Activated effector memory CD4-positive, alpha-beta T cell treated with anti-CD3 and anti-CD28 coated beads, Interleukin-2, amount 50 U/mL, for 16 hours (primary cell): Measurements from ENCODE around the gene MCRIP2.
"Not testable (repeated sequence)": the region's sequence is repeated elsewhere in the genome, so short reads cannot be mapped to it uniquely, and the experiment has no call there.

Source experiments
- DNase-seq: peaks from one replicate; pipeline ENCODE4 v3.0.0-alpha.2; 2020

The MCRIP2 gene, protein sequence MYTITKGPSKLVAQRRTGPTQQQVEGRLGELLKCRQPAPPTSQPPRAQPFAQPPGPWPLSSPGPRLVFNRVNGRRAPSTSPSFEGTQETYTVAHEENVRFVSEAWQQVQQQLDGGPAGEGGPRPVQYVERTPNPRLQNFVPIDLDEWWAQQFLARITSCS

GRCh38 chr16:641326-642188 is at the start of gene MCRIP2:
Gene MCRIP2, plus strand, starts transcription at chr16:641828. Its CDS starts 164 bp downstream, at chr16:641992.
- peak; percentile 88 for DNase-seq

GRCh38 chr16:591892-592517 is 49.6 kb upstream of the MCRIP2 start:
- DNase-seq, result no peak

GRCh38 chr16:592518-593306 is 48.9 kb upstream of the MCRIP2 start:
- DNase-seq, result no peak

- no peak for DNase-seq
Measured at GRCh38 chr16:593406-593805, 48.2 kb upstream of the MCRIP2 start.

DNA sequence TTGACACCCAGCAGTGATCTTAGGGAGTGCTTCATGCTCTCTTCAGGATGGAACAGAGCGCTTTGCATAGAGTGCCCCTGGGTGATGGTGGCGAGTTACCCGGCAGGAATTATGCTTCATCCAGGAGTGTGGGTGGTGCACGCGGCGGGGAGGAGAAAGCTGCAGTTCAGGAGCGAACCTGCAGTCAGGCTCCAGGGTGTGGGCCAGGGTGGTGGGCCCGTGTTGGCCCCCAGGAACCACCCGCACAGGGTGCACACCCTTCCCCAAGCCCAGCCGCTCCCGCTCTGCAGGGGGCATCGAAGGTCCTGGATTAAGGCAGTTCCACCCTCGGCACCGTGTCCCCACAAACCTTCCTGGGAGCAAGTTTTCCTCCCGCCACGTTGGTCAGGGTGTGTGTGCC is 47.8 kb upstream of the MCRIP2 start:
- no peak for DNase-seq

- DNase-seq, result no peak
Measured at GRCh38 chr16:595094-595528, 46.5 kb upstream of the MCRIP2 start.

DNA sequence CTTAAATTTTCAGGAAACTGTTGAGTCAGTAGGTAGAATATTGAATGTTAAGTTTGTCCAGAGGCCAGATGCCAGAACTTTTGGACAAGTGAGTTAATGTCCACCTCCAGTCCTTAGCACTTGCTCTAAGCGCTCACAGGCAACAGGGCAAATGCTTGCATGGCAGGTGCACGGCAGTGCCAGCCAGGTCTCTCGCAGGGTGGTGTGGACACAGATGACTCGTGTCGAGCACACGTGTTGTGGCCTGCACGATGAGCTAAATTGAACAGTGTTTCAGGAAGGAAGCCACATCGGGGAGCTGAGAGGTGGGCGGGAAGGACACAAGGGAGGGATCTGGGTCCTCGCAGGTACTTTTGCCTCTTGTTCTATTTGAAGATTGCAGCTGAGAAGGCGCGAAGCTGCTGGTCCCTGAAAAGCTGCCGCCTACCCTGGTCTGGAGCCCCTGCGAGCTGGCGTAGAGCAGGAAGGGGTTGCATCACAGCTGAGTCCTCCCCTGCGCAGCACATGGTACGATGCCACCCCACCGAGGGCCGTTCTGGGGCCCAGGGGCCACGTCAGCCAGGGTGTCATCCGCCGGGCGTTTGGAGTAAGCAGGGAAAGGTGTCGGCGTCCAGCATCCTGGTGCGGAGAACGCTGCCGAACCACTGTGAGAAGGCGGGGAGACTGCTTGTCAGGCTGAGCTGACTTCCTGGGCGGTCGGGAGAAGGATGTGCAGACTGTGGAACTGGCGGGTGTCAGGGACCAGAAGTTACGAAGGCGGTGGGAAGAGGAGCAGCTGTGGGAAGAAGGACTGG is 45.5 kb upstream of the MCRIP2 start:
- DNase-seq, result no peak

- DNase-seq, result no peak
Measured at GRCh38 chr16:596736-597060, 44.9 kb upstream of the MCRIP2 start.

DNA sequence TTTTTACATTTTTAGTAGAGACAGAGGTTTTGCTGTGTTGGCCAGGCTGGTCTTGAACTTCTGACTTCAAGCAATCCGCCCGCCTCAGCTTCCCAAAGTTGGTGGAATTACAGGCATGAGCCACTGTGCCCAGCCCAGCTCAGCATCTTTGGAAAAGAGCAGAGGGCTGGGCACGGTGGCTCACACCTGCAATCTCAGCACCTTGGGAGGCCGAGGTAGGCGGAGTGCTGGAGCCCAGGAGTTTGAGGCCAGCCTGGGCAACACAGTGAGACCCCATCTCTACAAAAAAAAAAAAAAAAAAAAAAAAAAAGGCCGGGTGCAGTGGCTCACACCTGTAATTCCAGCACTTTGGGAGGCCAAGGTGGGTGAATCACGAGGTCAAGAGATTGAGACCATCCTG is 44.0 kb upstream of the MCRIP2 start:
- DNase-seq, result not testable (repeated sequence)

DNA sequence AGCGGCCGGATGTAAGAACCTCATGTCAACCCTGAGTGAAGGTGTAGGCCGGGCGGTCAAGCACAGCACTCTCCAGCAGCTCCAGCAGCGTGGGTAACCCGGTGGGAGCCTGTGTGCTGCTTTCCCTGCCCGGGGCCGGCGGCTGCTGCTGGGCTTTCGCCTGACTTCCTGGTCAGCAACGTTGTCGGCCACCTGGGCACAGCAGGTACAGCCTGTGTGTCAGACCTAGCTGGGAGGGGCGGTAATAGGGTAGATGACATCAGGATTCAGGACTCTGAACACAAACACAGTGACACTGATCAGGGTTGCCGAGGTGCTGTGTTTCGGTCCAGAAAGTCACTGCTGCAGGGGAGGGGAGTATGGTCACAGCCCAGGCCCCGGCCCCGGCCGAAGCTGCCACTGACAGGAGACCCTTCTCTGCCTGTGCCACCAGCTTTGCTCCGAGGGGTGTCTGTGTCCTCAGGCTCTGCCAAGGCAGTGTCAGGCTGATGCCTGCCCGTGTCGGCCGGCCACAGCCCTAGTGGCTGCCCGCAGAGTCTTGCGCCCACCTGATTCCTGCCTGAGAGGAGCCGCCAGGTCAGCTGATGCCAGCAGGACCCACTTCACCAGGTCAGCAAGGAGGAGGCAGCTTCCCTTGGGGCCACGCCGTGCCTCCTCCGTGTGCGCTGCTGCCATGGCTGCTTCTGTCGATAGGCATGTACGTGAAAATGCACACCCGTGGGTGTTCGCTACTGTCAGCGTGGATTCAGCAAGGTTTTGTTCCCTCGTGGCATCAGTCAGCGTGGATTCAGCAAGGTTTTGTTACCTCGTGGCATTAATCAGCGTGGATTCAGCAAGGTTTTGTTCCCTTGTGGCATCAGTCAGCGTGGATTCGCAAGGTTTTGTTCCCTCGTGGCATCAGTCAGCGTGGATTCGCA is 42.5 kb upstream of the MCRIP2 start:
- DNase-seq, result no peak

DNA sequence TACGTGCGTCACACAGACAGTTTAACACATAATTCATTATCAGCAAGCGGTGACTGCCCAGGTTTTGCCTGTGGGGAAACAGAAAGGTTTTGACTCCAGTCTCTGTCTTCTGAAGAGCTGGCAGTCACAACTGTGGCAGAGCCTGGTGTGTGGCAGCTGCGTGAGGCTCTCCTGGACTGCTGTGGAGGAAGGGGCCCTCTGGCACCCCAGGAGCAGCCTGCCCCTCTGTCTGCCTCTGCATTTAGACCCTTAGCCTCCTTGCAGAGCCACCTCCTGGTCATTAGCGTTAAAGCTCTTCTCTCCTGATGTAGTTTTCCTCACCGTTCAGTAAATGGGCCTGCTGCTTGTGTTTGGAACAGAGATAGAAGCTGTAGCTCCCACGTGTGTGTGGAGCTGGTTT is 40.8 kb upstream of the MCRIP2 start:
- no peak for DNase-seq

DNA sequence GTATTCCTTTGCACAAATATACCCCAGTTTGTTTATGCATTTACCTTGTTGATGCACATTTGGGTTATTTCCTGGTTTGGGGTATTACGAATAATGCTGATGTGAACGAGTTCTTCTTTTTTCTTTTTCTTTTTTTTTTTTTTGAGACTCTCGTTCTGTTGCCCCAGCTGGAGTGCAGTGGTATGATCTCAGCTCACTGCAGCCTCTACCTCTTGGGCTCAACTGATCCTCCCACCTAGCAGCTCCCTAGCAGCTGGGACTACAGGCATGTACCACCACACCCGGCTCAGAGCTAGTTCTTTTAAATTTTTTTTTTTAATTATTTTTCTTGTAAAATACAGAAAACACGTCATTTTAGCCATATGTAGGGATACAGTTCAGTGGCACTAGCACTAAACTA is 37.7 kb upstream of the MCRIP2 start:
- no peak for DNase-seq

GRCh38 chr16:606656-607307 is 34.8 kb upstream of the MCRIP2 start:
- DNase-seq, result no peak

- no peak for DNase-seq
Measured at GRCh38 chr16:608019-608418, 33.6 kb upstream of the MCRIP2 start.

DNA sequence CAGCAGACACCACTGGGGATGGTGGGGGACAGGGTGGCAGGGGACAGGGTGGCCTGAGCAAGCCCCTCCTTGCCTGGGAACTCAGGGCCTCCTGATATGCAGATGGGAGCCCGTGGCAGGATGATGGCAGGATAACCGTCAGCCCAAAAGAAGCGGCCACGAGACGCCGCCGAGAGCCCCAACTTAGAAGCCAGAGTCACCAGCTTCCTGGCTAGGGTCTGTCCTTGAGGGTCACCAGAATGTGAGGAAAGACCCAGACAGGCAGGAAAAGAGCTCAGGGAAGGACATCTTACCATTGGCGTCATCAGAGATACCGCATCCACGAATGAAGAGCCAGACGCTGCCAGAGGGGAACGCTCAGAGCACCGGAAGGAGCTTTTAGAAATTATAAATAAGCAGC is 32.3 kb upstream of the MCRIP2 start:
- no peak for DNase-seq

DNA sequence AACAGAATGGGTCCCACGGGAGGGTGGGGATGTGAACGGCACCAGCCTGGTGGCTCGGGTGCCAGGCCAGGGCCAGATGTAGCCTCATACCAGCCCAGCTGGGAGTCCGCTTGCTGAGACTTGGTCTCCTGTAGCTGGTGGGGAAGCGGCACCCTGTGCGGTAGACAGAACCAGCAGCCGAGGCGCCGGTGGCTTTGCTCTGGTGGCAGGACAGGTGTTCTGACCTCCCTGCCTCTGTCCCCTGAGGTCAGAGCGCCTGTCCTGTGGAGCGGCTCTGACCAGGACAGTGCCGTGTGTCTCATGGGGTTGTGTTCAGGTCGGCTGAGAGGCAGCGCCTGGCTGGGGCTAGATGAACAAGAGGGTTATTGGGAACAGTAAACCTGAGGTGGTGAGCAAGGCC is 31.6 kb upstream of the MCRIP2 start:
- no peak for DNase-seq

DNA sequence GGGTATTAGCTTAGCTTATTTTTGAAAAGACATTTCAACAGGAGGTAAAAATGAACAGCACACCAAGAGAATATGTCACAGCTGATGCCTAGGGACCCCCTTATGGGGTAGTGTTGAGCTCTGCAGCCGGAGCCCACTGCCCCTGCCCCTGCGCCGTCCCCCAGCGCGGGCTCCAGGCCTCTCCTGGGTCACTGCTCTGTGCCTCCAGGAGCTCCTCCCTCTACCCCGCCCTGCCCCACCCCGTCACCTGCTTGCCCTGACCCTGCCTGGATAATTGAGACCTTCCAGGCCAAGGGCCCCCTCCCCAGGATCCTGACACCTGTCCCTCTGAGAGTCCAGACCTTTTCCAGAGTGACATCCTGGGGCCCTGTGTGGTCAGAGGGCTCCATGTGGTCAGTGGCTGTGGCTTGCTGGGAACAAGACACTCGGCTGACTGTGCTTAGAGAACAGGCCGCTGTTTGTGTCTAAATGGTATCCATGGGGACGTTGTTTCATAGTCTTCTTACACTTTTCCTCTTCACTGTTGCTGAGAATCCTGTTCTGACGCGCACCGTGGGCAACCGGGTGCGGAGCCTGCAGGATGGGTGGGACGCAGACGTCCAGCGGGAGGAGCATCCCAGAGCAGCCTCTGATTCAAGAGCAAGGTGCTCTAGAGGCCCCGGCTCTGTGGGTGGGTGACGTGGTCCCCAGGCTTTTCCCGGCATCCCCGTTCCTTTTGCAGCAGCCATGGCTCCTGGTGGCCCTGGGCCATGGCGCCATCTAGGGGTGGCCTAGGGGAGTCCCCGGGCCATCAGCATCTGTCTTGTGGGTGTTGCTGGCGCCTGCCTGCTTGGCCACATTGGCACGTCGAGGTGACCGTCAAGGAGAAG is 30.9 kb upstream of the MCRIP2 start:
- DNase-seq, result peak; percentile 83

DNA sequence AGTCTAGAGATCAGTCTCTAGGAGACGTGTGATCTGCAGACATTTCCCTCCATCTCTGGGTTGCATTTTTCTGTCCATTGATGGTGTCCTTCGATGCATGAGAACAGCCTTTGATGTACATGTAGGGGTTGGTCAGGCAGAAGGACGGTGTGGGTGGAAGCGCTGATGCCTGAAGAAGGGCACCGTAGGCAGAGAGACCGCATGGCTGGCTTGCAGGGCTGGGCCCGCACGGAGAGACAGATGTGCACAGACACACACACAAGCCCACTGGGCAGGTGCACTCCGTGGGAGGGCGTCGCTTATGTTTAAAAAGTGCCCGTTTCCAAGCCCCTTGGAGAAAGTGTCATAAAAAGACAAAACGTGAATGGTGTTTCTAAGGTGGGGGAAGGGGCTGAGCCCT is 26.5 kb upstream of the MCRIP2 start:
- DNase-seq, result no peak

GRCh38 chr16:616733-617586 is 24.7 kb upstream of the MCRIP2 start:
- no peak for DNase-seq
